ENCODE results near the gene AFDN. TPM values are rescaled to one million over a fixed set of nuclear protein-coding genes. Genes with fewer than 3 reads are reported as not detected.

Gene AFDN
- total RNA-seq, 1 donor from 2014 or later: 552 TPM

DNA sequence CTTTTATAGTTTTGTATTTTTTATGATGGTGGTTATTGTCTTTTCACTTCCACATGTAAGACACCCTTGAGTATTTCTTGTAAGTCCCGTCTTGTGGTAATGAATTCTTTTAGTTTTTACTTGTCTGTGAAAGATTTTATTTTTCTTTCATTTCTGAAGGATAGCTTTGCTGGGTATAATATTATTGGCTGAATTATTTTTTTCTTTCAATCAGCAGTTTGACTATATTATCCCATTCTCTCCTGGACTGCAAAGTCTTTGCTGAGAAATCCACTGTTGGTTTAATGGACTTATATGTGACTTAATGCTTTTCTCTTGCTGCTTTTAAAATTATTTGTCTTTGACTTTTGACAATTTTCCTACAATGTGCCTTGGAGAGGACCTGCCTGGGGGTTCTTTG is 184.6 kb downstream of the AFDN start:
- H3K9me3 Mint-ChIP-seq (ENCODE audit: unreplicated experiment): peaks cover 4% of the 10 kb centered on the region

DNA sequence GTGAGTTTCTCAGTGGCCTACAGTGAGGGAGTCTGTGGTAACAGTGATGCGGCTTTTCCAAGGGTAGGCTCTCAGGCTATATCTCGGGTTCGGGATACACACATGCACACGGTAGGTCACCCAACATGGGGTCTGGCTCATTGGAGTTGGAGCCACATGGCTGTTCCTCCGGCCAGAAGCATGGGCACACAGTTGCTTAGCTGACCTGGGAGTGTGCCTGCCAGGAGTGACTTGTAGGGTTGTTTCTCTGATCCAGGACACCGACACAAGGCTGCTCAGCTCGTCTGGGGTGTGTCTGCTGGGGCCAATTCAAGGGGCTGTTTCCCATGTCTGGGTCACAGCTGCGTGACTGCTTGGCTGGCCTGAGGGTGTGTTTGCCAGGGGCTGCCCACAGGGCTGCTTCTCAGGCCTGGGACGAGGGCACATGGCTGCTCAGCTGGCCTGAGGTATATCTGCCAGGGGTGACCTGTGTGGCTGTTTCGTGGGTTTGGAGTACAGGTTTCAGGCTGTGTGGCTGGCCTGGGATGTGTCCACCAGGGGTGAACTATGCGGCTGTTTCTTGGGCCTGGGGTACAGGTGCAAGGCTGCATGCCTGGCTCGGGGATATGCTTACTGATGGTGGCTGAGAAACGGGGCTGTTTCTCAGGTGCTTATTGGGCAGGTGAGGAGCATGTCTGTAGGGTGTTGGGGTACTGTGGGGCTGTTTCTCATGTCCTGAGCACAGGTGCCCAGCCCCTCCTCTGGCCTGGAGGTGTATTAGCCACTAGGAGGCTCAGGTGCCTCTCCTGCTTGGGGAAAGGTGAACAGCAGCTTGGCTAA is 185.9 kb downstream of the AFDN start:
- Mint-ChIP-seq H3K4me1 (ENCODE audit: low read depth, unreplicated experiment) (no peaks in the 10 kb centered on the region), H3K9me3 (ENCODE audit: unreplicated experiment) (peaks cover 6% of the 10 kb centered on the region), H3K27ac (ENCODE audit: unreplicated experiment) (no peak overlapping the region), H3K27me3 (ENCODE audit: unreplicated experiment) (no peaks in the 10 kb centered on the region), H3K36me3 (ENCODE audit: unreplicated experiment) (peaks cover 37% of the 10 kb centered on the region), H3K4me3 (ENCODE audit: unreplicated experiment) (no peak overlapping the region)
- no peak for TF ChIP-seq CTCF (IDR thresholded peaks at IDR 0.05; ENCODE audit: partially characterized antibody, unreplicated experiment)
- no peak for DNase-seq

More for the DNA sequence above, 184.6 kb downstream of the AFDN start:
- H3K4me1 Mint-ChIP-seq (ENCODE audit: low read depth, unreplicated experiment): no peaks in the 10 kb centered on the region
- H3K27me3 Mint-ChIP-seq (ENCODE audit: unreplicated experiment): no peaks in the 10 kb centered on the region
- no peak for TF ChIP-seq CTCF (IDR thresholded peaks at IDR 0.05; ENCODE audit: partially characterized antibody, unreplicated experiment)
- DNase-seq: no peak
- H3K27ac Mint-ChIP-seq (ENCODE audit: unreplicated experiment): no peak overlapping the region
- H3K4me3 Mint-ChIP-seq (ENCODE audit: unreplicated experiment): no peak overlapping the region
- H3K36me3 Mint-ChIP-seq (ENCODE audit: unreplicated experiment): peaks cover 33% of the 10 kb centered on the region

- no peak overlapping the region for H3K4me3 Mint-ChIP-seq (ENCODE audit: unreplicated experiment)
- H3K4me1 Mint-ChIP-seq (ENCODE audit: low read depth, unreplicated experiment): no peaks in the 10 kb centered on the region
- no peaks in the 10 kb centered on the region for H3K27me3 Mint-ChIP-seq (ENCODE audit: unreplicated experiment)
- H3K27ac Mint-ChIP-seq (ENCODE audit: unreplicated experiment): no peak overlapping the region
- H3K36me3 Mint-ChIP-seq (ENCODE audit: unreplicated experiment): peaks cover 37% of the 10 kb centered on the region
- peaks cover 6% of the 10 kb centered on the region for H3K9me3 Mint-ChIP-seq (ENCODE audit: unreplicated experiment)
- TF ChIP-seq CTCF (IDR thresholded peaks at IDR 0.05; ENCODE audit: partially characterized antibody, unreplicated experiment): no peak
- DNase-seq: no peak
Measured at GRCh38 chr6:168013250-168013915, 186.7 kb downstream of the AFDN start.

DNA sequence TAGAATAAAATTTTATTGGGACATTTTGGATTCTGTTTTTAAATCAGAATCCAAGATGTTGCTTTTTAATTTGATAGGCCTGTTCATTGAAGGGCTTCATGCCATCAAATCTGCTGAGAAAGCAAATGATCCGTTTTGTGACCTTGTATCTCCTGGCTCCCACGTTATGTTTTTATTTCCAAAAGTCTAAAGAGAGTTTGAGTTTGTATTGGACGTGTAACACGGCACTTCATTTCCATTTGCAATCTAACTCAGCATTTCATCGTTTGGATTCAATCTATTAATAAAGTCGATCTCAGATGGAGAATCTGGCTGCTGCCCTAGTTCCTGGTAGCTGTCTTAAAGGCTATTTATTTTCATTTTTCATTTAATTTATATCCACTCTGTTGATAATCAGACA is 187.7 kb downstream of the AFDN start:
- peaks cover 42% of the 10 kb centered on the region for H3K36me3 Mint-ChIP-seq (ENCODE audit: unreplicated experiment)
- H3K4me1 Mint-ChIP-seq (ENCODE audit: low read depth, unreplicated experiment): no peaks in the 10 kb centered on the region
- no peak for DNase-seq
- H3K9me3 Mint-ChIP-seq (ENCODE audit: unreplicated experiment): peaks cover 6% of the 10 kb centered on the region
- no peaks in the 10 kb centered on the region for H3K27me3 Mint-ChIP-seq (ENCODE audit: unreplicated experiment)
- no peak overlapping the region for H3K27ac Mint-ChIP-seq (ENCODE audit: unreplicated experiment)
- H3K4me3 Mint-ChIP-seq (ENCODE audit: unreplicated experiment): no peak overlapping the region
- no peak for TF ChIP-seq CTCF (IDR thresholded peaks at IDR 0.05; ENCODE audit: partially characterized antibody, unreplicated experiment)

DNA sequence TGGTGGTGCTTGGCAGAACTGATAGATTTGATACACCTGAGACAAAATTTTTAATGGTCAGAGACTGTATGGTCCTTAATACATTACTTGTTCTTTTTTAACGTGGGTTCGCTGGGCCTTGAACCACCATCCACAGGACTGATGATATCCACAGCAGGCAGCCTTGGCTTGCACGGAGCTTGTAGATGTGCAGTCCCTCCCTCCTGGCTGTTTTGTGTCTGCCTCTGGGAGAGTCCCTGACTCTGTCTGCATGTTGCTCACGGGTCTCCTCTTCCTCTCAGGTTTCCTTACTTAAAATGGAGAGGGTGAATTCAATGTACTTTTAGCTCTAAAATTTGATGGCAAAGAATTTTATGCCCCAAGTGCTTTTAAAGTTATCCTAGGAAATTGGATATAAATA is 188.3 kb downstream of the AFDN start:
- Mint-ChIP-seq H3K9me3 (ENCODE audit: unreplicated experiment) (peaks cover 7% of the 10 kb centered on the region), H3K4me3 (ENCODE audit: unreplicated experiment) (no peak overlapping the region), H3K4me1 (ENCODE audit: low read depth, unreplicated experiment) (no peaks in the 10 kb centered on the region), H3K36me3 (ENCODE audit: unreplicated experiment) (peaks cover 42% of the 10 kb centered on the region), H3K27ac (ENCODE audit: unreplicated experiment) (no peak overlapping the region), H3K27me3 (ENCODE audit: unreplicated experiment) (no peaks in the 10 kb centered on the region)
- no peak for DNase-seq
- TF ChIP-seq CTCF (IDR thresholded peaks at IDR 0.05; ENCODE audit: partially characterized antibody, unreplicated experiment): no peak
